ENCODE data around the gene LMOD1. TPM values are rescaled to one million over a fixed set of nuclear protein-coding genes. Genes with fewer than 3 reads are reported as not detected.
"Not testable (repeated sequence)": the region's sequence is repeated elsewhere in the genome, so short reads cannot be mapped to it uniquely, and the experiment has no call there.

Gene LMOD1
- polyA plus RNA-seq, 4 donors, result 3.4 to 4.6 (median 4.6) TPM

GRCh38 chr1:201949491-201949890 lies 3.1 kb upstream of the LMOD1 start:
- DNase-seq (ENCODE audit: low read depth in 4 of 4, low spot score in 3 of 4), result no peak

GRCh38 chr1:201947697-201948008 lies 1.3 kb upstream of the LMOD1 start:
- no peak for DNase-seq (ENCODE audit: low read depth in 4 of 4, low spot score in 3 of 4)

DNA sequence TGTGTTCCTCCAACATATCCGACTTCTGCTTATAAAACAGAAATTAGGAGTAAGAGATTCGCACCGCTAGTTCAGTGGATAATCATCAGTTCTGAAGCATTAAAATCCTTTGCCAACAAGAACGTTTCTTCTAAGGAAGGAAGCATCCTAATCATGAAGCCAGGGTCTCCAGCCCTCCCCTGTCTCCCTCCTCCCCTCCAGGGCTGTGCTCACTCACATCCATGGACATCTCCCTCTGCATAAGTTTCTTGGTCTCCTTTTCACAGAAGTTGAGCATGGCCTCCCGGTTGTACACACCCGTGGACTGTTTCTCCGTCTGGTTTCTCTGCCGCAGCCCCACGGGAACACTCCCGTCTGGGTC lies 505 bp downstream of the LMOD1 start:
- no peak for DNase-seq (ENCODE audit: low read depth in 4 of 4, low spot score in 3 of 4)

GRCh38 chr1:201945157-201945556 lies 1.2 kb downstream of the LMOD1 start:
- no peak for DNase-seq (ENCODE audit: low read depth in 4 of 4, low spot score in 3 of 4)

- DNase-seq (ENCODE audit: low read depth in 4 of 4, low spot score in 3 of 4), result no peak
Measured at GRCh38 chr1:201944639-201945038, 1.7 kb downstream of the LMOD1 start.

DNA sequence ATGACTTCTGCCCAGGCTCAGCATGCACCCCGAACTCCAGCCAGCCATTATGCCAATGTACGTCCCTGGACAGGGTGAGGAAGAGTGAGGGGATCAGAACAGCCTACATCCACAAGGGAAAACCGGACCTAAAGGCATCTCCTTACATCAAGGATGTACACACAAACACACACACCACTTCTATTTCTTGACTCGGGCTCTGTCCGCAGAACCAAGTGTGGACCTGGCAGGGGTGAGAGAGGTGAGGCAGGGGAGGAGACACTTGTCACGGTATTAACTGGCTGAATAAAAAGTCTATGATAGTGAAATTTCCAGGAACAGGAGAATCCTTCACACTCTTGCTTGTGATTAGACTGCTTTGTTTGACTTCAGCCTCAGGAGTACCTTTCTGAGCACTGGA lies 2.3 kb downstream of the LMOD1 start:
- no peak for DNase-seq (ENCODE audit: low read depth in 4 of 4, low spot score in 3 of 4)

DNA sequence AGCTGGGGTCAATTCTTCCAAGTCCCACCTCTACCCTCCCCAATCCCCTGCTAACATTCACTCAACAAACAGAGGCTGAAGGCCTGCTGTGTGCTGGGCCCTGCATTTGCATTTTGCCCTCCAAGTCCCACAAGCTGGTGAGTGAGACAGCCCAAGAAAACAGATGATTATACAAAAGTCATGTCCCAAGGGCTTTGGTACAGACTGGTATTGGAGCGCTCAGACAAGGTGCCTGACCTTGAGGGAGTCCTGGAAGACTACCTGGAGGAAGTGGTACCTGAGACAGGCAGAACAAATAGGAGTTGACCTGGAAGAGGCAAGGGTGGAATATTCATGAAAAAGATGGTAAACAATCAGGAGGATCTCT lies 4.2 kb downstream of the LMOD1 start:
- DNase-seq (ENCODE audit: low read depth in 4 of 4, low spot score in 3 of 4), result no peak

- DNase-seq (ENCODE audit: low read depth in 4 of 4, low spot score in 3 of 4), result peak in 1 of 4 donors; percentile 77
Measured at GRCh38 chr1:201941420-201942128, 4.8 kb downstream of the LMOD1 start.

GRCh38 chr1:201940316-201940715 lies 6.0 kb downstream of the LMOD1 start:
- not testable (repeated sequence) for DNase-seq (ENCODE audit: low read depth in 4 of 4, low spot score in 3 of 4)

DNA sequence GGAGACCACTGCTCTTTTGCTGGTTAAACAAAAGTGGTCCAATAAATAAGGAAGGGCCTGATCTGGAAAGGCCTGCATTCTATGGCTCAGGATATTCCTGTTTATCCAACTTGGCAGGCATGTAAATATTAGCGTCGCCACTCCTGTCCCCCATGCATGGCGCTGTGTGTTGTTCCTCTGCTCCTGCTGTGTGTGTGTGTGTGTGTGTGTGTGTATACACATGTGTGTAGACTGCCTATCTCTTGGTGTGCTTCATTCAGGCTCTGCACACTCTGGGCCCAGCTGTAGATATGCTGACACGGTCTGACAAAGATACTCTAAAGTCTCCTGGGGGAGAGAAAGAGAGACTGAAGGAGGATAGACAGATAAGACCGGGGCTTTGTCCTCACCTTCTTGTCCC lies 6.8 kb downstream of the LMOD1 start:
- DNase-seq (ENCODE audit: low read depth in 4 of 4, low spot score in 3 of 4), result no peak

- no peak for DNase-seq (ENCODE audit: low read depth in 4 of 4, low spot score in 3 of 4)
Measured at GRCh38 chr1:201939148-201939547, 7.2 kb downstream of the LMOD1 start.

DNA sequence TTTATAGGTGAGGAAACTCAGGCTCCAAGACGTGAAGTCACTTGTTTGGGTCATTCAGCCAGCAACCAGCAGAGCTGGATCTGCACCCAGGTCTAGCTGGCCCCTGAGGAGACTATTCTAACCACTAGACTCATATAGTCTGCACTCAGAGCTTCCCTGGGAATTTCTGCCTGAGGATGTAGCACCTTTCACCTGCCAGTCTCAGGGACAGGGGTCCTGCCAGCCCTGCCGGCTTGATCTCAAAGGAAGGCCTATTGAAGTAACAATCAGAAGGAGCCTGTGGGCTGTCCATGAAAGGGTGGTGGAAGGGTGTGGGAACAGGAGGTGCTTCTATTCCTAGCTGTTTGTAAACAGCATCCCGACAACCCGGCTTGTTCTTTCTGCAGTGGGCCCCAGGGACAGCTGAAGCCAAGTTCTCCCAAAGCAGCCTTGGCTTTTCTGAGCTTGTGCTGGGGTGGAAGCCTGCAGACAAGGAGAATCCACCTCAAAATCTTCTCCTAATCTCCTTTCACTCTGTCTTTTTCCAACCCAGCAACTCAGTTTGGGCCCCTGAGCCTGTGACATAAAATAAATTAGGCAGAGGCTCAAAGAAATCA lies 7.8 kb downstream of the LMOD1 start:
- DNase-seq (ENCODE audit: low read depth in 4 of 4, low spot score in 3 of 4), result no peak

GRCh38 chr1:201937624-201938213 lies 8.6 kb downstream of the LMOD1 start:
- no peak for DNase-seq (ENCODE audit: low read depth in 4 of 4, low spot score in 3 of 4)

DNA sequence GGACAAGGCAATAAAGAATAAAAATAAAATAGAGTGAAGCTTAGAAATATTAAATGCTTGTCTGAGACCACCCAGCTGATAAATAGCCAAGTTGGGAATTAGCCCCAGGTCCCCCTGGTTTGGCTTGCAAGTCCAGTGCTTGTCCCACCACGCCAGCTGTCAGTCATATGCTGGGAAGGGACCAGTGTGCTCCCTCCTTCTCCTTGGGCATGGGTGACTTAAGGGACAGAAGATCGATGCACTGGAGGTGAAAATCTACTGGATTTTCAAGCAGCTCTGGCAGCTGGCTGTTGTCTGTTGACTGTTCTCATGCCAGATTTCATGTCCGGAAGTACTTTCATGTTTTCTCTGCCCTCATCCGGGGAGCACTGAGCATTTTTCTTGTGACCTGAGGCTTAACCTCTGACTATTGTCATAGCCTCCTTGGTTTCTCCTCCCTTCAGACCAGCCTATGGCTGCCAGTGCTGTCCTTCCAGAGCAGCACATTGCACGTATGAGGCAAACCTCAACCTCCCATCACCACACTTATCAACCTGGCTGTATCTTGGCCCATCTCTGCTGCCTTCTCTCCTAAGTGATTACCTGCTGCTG lies 12.4 kb downstream of the LMOD1 start:
- no peak for DNase-seq (ENCODE audit: low read depth in 4 of 4, low spot score in 3 of 4)

DNA sequence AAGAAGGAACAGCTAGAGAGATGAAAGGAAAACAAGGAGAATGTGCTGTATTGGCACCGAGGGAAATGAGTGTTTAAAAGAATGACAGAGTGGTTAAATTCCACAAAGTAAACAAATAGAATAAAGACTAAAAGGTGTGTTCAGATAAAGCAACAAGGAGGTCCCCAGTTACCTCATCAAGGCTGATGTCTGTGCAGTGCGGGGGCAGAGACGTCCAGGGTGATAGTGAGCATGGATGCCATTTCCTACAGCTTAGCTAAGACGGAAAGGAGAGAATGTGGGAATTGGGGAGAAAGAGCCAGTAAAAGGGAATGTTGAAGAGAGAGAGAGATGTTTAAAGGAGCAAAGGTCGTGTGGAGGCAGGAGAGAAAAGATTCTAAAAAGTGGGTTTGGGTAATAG lies 15.5 kb downstream of the LMOD1 start:
- no peak for DNase-seq (ENCODE audit: low read depth in 4 of 4, low spot score in 3 of 4)

- no peak for DNase-seq (ENCODE audit: low read depth in 4 of 4, low spot score in 3 of 4)
Measured at GRCh38 chr1:201930137-201930536, 16.2 kb downstream of the LMOD1 start.

DNA sequence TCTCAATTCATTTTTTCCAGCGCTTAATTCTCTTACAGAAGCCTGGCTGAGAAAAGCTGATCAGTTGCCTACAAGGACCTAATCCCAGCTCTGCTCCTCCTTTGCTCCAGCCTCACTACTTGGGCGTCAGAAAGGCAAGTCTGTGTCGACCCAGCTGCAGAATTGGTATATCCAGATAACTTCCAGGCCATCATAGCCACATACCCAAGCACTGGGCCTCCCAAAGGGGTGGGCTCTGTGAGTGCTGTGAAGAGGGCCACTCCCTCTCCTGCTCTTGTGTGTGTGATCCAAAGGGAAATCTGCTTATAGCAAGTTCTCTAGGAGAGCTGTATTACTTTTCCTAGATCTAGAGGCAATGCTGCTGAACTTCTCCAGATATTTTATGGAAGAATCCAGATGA lies 18.1 kb downstream of the LMOD1 start:
- DNase-seq (ENCODE audit: low read depth in 4 of 4, low spot score in 3 of 4), result no peak

GRCh38 chr1:201925981-201926645 lies 20.2 kb downstream of the LMOD1 start:
- DNase-seq (ENCODE audit: low read depth in 4 of 4, low spot score in 3 of 4), result no peak

DNA sequence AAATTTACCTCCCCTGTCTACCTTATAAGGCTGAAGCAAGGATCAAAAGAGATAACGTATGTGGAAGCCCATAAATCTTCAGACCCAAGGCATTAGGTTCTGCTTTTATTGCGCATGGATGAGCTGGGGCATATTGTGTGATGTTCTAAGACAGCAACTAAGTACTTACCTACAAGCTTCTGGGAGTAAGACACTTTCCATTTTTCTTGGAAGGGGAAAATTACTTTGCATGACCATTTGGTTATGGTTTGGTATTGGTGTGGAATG lies 21.1 kb downstream of the LMOD1 start:
- no peak for DNase-seq (ENCODE audit: low read depth in 4 of 4, low spot score in 3 of 4)

DNA sequence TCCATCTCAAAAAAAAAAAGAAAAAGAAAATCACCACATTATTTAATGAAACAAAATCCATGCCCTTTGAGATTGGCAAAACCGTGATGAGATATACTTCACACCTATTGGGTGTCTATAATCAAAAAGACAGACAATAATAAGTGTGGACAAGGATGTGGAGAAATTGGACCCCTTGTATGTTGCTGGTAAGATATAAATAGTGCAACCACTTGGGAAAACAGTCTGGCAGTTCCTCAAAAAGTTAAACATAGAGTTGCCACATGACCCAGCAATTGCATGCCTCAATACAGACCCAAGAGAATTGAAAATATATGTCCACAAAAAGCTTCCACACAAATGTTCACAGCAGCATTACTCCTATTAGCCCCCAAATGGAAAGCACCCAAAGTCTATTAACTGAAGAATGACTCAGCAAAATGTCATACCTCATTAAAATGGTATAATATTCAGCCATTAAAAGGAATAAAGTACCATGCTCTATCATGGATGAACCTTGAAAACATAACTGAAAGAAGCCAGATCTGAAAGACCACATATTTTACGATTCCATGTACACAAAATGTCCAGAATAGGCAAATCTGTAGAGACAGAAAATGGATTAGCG lies 24.3 kb downstream of the LMOD1 start:
- DNase-seq (ENCODE audit: low read depth in 4 of 4, low spot score in 3 of 4), result no peak

GRCh38 chr1:201918343-201918742 lies 28.0 kb downstream of the LMOD1 start:
- no peak for DNase-seq (ENCODE audit: low read depth in 4 of 4, low spot score in 3 of 4)
